SK-N-SH (cell line): Measurements from ENCODE around the gene FYN. TPM values are rescaled to one million over a fixed set of nuclear protein-coding genes. Genes with fewer than 3 reads are reported as not detected.
A peak's percentile ranks its signal among the peaks of the same experiment; 100 is the strongest.

Experiments used
- CTCF ChIA-PET: fragments of 300-600, 350-600 bp; formaldehyde crosslinking; extraction: SDS; loops from one replicate; lab custom pipeline; 2021; lab: Yijun Ruan, JAX
- POLR2A ChIA-PET: fragments of 350-600 bp; sonication (Branson Sonifier 250); formaldehyde crosslinking; extraction: SDS; loops from one replicate; lab custom pipeline; 2020; ENCODE audit warnings: antibody characterized with exemption, inconsistent platforms; lab: Yijun Ruan, JAX
- DNase-seq: peaks from one replicate; pipeline ENCODE4 v3.0.0; 2012
- H2AFZ ChIP-seq: fragments of 200-600 bp; sonication (generic); 2 replicates; pipeline ENCODE4 v1.8.1; 2016; ENCODE audit warnings: antibody characterized with exemption, mild to moderate bottlenecking, low read depth
- H3F3A ChIP-seq: fragments of 200-600 bp; sonication (generic); replicated peaks from 2 replicates; pipeline ENCODE3; 2016; ENCODE audit warnings: antibody characterized with exemption, mild to moderate bottlenecking; ENCODE audit not compliant: insufficient read depth
- H3K27ac ChIP-seq, 2 experiments: fragments of 200-500 bp in 1 of 2; fragments of 200-600 bp in 1 of 2; sonication (Bioruptor generic) in 1 of 2; sonication (generic), shearing (Covaris generic) in 1 of 2; 2 replicates each; pipeline versions ENCODE4 v1.5.1 to v1.6.1; 2014 to 2016; ENCODE audit warnings: low read depth in 2 of 2, inconsistent platforms in 1 of 2, low read length in 1 of 2, mild to moderate bottlenecking in 1 of 2, mixed read lengths in 1 of 2
- H3K27me3 ChIP-seq: fragments of 200-600 bp; sonication (generic), shearing (Covaris generic); 2 replicates; pipeline ENCODE4 v1.6.1; 2016; ENCODE audit warnings: mixed run types; ENCODE audit not compliant: insufficient read depth
- H3K36me3 ChIP-seq, 2 experiments: fragments of 200-500 bp in 1 of 2; fragments of 200-600 bp in 1 of 2; sonication (Bioruptor generic) in 1 of 2; sonication (generic) in 1 of 2; replicated peaks in 1 of 2; 2 replicates each; pipeline versions ENCODE3 to v1.5.1; 2014 to 2016; ENCODE audit warnings: low read length in 1 of 2, mild to moderate bottlenecking in 1 of 2; ENCODE audit not compliant: insufficient read depth in 2 of 2, control insufficient read depth in 1 of 2
- H3K4me1 ChIP-seq, 2 experiments: fragments of 200-500 bp in 1 of 2; fragments of 200-600 bp in 1 of 2; sonication (Bioruptor generic) in 1 of 2; sonication (generic), shearing (Covaris generic) in 1 of 2; 2 replicates each; pipeline versions ENCODE4 v1.5.1 to v1.6.1; 2014 to 2016; ENCODE audit warnings: low read depth in 1 of 2, low read length in 1 of 2, mixed run types in 1 of 2; ENCODE audit not compliant: insufficient read depth in 2 of 2, control insufficient read depth in 1 of 2
- H3K4me2 ChIP-seq: fragments of 200-600 bp; sonication (generic), shearing (Covaris generic); 2 replicates; pipeline ENCODE4 v1.6.1; 2017; ENCODE audit warnings: mixed run types
- H3K4me3 ChIP-seq, 2 experiments: fragments of 200-500 bp in 1 of 2; fragments of 200-600 bp in 1 of 2; sonication (Bioruptor generic) in 1 of 2; sonication (generic), shearing (Covaris generic) in 1 of 2; 2 replicates each; pipeline versions ENCODE4 v1.5.1 to v1.8.1; 2014 to 2016; ENCODE audit warnings: low read depth in 2 of 2, inconsistent platforms in 1 of 2, low read length in 1 of 2, mild to moderate bottlenecking in 1 of 2, mixed read lengths in 1 of 2, moderate library complexity in 1 of 2
- H3K79me2 ChIP-seq: fragments of 200-600 bp; sonication (generic); 2 replicates; pipeline ENCODE4 v1.8.1; 2017; ENCODE audit warnings: mild to moderate bottlenecking; ENCODE audit not compliant: insufficient read depth
- H3K9ac ChIP-seq: fragments of 200-600 bp; sonication (generic); 2 replicates; pipeline ENCODE4 v1.6.1; 2017; ENCODE audit warnings: mixed run types
- H3K9me2 ChIP-seq: fragments of 200-600 bp; sonication (generic); 2 replicates; pipeline ENCODE4 v1.6.1; 2017; ENCODE audit warnings: mixed run types
- H3K9me3 ChIP-seq: fragments of 200-600 bp; sonication (generic); 2 replicates; pipeline ENCODE4 v1.6.1; 2017; ENCODE audit warnings: mixed run types, mild to moderate bottlenecking, moderate library complexity
- H4K20me1 ChIP-seq: fragments of 200-600 bp; sonication (generic); 2 replicates; pipeline ENCODE4 v1.6.1; 2017; ENCODE audit warnings: mild to moderate bottlenecking, mixed run types; ENCODE audit not compliant: insufficient read depth
- EZH2phosphoT487 ChIP-seq: fragments of 200-600 bp; sonication (generic); IDR thresholded peaks from 2 replicates; pipeline ENCODE4 v1.6.1; 2017; ENCODE audit warnings: low read depth, mixed run types, mild to moderate bottlenecking, antibody characterized with exemption, moderate library complexity, borderline replicate concordance
- JUND ChIP-seq: IDR thresholded peaks from 2 replicates; pipeline ENCODE4 v1.4.0; 2012
- NFIC ChIP-seq: IDR thresholded peaks from 2 replicates; pipeline ENCODE4 v1.4.0; 2012; ENCODE audit warnings: borderline replicate concordance
- NRF1 ChIP-seq: IDR thresholded peaks from 2 replicates; pipeline ENCODE4 v1.6.1; 2012; ENCODE audit warnings: low read depth, mild to moderate bottlenecking, low read length
- POLR2AphosphoS5 ChIP-seq: IDR thresholded peaks from 2 replicates; pipeline ENCODE4 v1.6.1; 2012; ENCODE audit warnings: low read depth, low read length
- RAD21 ChIP-seq: IDR thresholded peaks from 2 replicates; pipeline ENCODE4 v1.6.1; 2012; ENCODE audit warnings: mild to moderate bottlenecking, low read length
- RCOR1 ChIP-seq: fragments of 150-350 bp; IDR thresholded peaks from 2 replicates; pipeline ENCODE4 v1.6.1; 2017; ENCODE audit warnings: antibody characterized with exemption, low read length
- WGBS: methylation state at CpG from one replicate; pipeline ENCODE4 v1.1.6; 2017; ENCODE audit warnings: low lambda C conversion rate; 5-methylcytosine and 5-hydroxymethylcytosine counted together
- polyA plus RNA-seq, 3 experiments: library from polyadenylated mRNA; depleted of rRNA; stranded (reverse); fragments of >200 nt; gene quantifications; 2 replicates each; pipeline ENCODE4 v1.2.3, GENCODE V29; 2012
- TF ChIP-seq, protein P1 (sequence below): IDR thresholded peaks from 2 replicates; pipeline ENCODE4 v1.4.0; 2012; ENCODE audit warnings: low read depth
- TF ChIP-seq, protein P2 (sequence below): IDR thresholded peaks from 2 replicates; pipeline ENCODE4 v1.4.0; 2012; ENCODE audit warnings: low read depth, borderline replicate concordance
- TF ChIP-seq, protein P3 (sequence below): fragments of 150-350 bp; IDR thresholded peaks from 2 replicates; pipeline ENCODE4 v1.6.1; 2017; ENCODE audit warnings: antibody characterized with exemption, low read length, low read depth, borderline replicate concordance
- TF ChIP-seq, protein P4 (sequence below): IDR thresholded peaks from 2 replicates; pipeline ENCODE4; 2012

The FYN gene
- polyA plus RNA-seq, 1 of the 3 experiments (the other 2 are of a cell fraction) = 31.0 TPM

DNA sequence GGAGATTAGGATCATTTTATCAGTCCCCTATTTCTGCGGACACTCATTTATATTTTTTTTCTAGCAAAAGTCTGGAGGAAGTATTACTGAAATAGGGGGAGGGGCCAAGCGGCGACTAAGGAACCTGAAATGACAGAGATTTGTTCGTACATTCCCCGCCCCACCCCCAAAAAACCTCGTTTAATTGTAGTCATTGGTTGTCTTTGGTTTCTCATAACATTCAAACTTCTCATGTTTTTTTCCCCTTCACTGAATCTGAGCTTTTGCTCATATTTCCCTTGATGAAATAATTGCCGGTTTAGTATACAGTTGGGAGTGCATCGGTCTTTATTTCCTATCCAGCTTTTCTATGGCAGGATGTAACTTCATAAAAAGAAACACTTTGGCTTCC is 768 bp upstream of the FYN start:
- TF ChIP-seq NRF1 = no peak
- no peak for TF ChIP-seq EZH2phosphoT487
- TF ChIP-seq, protein P1, sequence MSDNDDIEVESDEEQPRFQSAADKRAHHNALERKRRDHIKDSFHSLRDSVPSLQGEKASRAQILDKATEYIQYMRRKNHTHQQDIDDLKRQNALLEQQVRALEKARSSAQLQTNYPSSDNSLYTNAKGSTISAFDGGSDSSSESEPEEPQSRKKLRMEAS = no peak
- TF ChIP-seq RCOR1 = no peak
- no peak for TF ChIP-seq POLR2AphosphoS5
- no peak for TF ChIP-seq RAD21
- TF ChIP-seq JUND = no peak
- TF ChIP-seq, protein P2, sequence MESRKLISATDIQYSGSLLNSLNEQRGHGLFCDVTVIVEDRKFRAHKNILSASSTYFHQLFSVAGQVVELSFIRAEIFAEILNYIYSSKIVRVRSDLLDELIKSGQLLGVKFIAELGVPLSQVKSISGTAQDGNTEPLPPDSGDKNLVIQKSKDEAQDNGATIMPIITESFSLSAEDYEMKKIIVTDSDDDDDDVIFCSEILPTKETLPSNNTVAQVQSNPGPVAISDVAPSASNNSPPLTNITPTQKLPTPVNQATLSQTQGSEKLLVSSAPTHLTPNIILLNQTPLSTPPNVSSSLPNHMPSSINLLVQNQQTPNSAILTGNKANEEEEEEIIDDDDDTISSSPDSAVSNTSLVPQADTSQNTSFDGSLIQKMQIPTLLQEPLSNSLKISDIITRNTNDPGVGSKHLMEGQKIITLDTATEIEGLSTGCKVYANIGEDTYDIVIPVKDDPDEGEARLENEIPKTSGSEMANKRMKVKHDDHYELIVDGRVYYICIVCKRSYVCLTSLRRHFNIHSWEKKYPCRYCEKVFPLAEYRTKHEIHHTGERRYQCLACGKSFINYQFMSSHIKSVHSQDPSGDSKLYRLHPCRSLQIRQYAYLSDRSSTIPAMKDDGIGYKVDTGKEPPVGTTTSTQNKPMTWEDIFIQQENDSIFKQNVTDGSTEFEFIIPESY = no peak
- no peak for TF ChIP-seq NFIC
- TF ChIP-seq, protein P3, sequence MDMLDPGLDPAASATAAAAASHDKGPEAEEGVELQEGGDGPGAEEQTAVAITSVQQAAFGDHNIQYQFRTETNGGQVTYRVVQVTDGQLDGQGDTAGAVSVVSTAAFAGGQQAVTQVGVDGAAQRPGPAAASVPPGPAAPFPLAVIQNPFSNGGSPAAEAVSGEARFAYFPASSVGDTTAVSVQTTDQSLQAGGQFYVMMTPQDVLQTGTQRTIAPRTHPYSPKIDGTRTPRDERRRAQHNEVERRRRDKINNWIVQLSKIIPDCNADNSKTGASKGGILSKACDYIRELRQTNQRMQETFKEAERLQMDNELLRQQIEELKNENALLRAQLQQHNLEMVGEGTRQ = no peak
- TF ChIP-seq, protein P4, sequence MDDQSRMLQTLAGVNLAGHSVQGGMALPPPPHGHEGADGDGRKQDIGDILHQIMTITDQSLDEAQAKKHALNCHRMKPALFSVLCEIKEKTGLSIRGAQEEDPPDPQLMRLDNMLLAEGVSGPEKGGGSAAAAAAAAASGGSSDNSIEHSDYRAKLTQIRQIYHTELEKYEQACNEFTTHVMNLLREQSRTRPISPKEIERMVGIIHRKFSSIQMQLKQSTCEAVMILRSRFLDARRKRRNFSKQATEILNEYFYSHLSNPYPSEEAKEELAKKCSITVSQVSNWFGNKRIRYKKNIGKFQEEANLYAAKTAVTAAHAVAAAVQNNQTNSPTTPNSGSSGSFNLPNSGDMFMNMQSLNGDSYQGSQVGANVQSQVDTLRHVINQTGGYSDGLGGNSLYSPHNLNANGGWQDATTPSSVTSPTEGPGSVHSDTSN = no peak
- TF ChIP-seq, all 33 proteins: peak for 0
- peak overlapping the region; percentile 92 for H2AFZ ChIP-seq
- H4K20me1 ChIP-seq = no peaks in the 10 kb centered on the region; the same call in 1 of the 2 replicates
- H3K9me3 ChIP-seq = no peaks in the 10 kb centered on the region
- DNase-seq = no peak
- no peaks in the 10 kb centered on the region for H3K9me2 ChIP-seq
- H3K36me3 ChIP-seq = no peaks in the 10 kb centered on the region
- peak overlapping the region; percentile 93 for H3K4me2 ChIP-seq
- peaks cover 0 to 14% of the 10 kb centered on the region in 2 experiments; a peak in 2 of 4 replicates for H3K4me1 ChIP-seq
- WGBS = 4% methylated on average over 8 of the region's 8 CpGs
- peak overlapping the region; percentile 63 for H3K9ac ChIP-seq
- CTCF ChIA-PET = interaction anchor here (0.7 to 1.5 kb wide), 10 partner anchors 13 to 169 kb away, joined by 3 to 5 read pairs (median 3); no protein-coding TSS in a partner anchor
- peak overlapping the region; percentile 93 to 96 for H3K4me3 ChIP-seq
- POLR2A ChIA-PET = no interaction called here
- H3K27me3 ChIP-seq = no peaks in the 10 kb centered on the region
- H3K79me2 ChIP-seq = peaks cover 31% of the 10 kb centered on the region
- no peaks in the 10 kb centered on the region for H3F3A ChIP-seq
- peak overlapping the region; percentile 74 for H3K27ac ChIP-seq
